ENCODE results near the gene SELENOO.
A peak's percentile ranks its signal among the peaks of the same experiment; 100 is the strongest.

SELENOO gene

DNA sequence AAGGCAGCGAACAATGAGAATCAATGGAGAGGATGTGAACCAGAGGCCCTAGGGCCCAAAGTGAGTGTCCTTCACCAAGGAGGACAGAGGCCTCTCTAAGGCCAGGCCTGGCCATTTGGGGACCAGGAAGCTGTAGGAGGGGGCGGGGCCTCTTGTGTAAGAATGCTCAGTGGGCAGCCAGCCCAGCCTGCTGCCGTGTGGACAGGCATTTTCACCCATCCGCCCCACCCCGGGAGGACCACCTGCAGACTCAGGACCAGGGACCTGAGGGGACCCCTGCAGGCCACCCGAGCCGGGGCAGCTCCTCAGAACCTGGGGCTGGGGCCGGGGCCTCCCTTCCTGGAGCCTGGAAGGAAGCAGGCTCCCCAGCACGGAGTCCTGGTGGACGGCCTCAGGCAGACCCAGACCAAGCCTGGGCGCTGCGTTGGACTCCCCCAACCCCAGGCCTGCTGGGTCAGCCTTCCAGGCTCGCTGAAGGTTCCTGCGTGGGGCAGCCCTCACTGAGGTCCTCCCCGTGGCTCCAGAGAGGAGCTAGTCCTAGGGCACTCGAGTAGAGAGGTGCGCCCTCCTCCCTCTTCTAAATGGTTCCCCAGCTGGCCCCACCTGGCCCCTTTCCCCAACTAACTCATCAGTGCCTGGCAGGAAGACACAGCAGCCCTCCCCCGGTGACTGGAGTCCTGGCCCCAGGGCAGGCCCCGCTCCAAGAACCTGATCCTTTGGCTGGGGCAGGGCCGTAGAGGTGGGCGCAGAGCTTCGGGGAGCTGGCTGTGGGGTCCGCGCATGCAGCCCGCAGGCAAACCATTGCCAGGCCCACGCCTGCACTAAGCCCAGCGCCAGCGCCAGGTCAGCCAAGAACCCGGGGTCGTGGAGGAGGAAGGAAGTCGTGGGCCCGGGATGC lies 16.6 kb upstream of the SELENOO start:
- Histone ChIP-seq H3K27me3 (ENCODE audit: insufficient read depth, poor library complexity, severe bottlenecking) (no peaks in the 10 kb centered on the region), H3K4me3 (ENCODE audit: severe bottlenecking) (no peak overlapping the region), H3K36me3 (ENCODE audit: low read depth) (peaks cover 10% of the 10 kb centered on the region; the same call in 1 of the 2 replicates), H3K9me3 (ENCODE audit: severe bottlenecking) (no peaks in the 10 kb centered on the region), H3K4me1 (ENCODE audit: insufficient read depth, poor library complexity, severe bottlenecking) (peaks cover 7% of the 10 kb centered on the region), H3K27ac (ENCODE audit: poor library complexity, severe bottlenecking) (no peak overlapping the region)
- DNase-seq (ENCODE audit: low spot score) (no peak), ATAC-seq (ENCODE audit: low read depth) (no peak)
- TF ChIP-seq, protein P1, sequence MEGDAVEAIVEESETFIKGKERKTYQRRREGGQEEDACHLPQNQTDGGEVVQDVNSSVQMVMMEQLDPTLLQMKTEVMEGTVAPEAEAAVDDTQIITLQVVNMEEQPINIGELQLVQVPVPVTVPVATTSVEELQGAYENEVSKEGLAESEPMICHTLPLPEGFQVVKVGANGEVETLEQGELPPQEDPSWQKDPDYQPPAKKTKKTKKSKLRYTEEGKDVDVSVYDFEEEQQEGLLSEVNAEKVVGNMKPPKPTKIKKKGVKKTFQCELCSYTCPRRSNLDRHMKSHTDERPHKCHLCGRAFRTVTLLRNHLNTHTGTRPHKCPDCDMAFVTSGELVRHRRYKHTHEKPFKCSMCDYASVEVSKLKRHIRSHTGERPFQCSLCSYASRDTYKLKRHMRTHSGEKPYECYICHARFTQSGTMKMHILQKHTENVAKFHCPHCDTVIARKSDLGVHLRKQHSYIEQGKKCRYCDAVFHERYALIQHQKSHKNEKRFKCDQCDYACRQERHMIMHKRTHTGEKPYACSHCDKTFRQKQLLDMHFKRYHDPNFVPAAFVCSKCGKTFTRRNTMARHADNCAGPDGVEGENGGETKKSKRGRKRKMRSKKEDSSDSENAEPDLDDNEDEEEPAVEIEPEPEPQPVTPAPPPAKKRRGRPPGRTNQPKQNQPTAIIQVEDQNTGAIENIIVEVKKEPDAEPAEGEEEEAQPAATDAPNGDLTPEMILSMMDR (IDR thresholded peaks at IDR 0.05; ENCODE audit: poor library complexity, severe bottlenecking) = no peak

DNA sequence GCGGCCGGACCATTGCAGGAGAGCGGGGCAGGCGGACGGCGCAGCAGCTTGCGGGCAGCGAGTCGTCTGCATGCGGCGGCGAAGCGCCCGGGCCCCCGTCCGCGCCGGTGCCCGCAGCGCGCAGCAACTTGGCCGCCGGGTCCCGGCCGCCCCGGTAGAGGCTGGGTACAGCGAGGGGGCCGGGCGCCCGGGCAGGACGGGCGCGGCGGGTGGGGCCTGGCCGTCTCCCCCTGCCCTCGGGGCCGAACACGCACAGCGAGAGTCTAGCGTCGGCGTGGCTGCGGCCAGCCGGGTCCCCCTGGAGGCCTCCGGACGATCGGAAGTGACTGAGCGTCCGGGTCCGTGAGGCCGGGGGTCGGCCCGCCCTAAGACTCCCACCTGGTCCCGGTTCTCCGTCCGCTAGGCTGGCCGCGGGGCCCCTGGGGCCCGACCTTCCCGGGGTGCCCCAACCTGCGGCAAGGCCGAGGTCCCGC lies 15.9 kb upstream of the SELENOO start:
- Histone ChIP-seq H3K4me3 (ENCODE audit: severe bottlenecking) (peak overlapping the region; percentile 22), H3K4me1 (ENCODE audit: insufficient read depth, poor library complexity, severe bottlenecking) (peaks cover 11% of the 10 kb centered on the region), H3K27ac (ENCODE audit: poor library complexity, severe bottlenecking) (no peak overlapping the region), H3K27me3 (ENCODE audit: insufficient read depth, poor library complexity, severe bottlenecking) (no peaks in the 10 kb centered on the region), H3K9me3 (ENCODE audit: severe bottlenecking) (no peaks in the 10 kb centered on the region), H3K36me3 (ENCODE audit: low read depth) (peaks cover 10% of the 10 kb centered on the region; the same call in 1 of the 2 replicates)
- DNase-seq (ENCODE audit: low spot score) = no peak
- ATAC-seq (ENCODE audit: low read depth) = no peak
- TF ChIP-seq, protein P1 (IDR thresholded peaks at IDR 0.05; ENCODE audit: poor library complexity, severe bottlenecking) = no peak

DNA sequence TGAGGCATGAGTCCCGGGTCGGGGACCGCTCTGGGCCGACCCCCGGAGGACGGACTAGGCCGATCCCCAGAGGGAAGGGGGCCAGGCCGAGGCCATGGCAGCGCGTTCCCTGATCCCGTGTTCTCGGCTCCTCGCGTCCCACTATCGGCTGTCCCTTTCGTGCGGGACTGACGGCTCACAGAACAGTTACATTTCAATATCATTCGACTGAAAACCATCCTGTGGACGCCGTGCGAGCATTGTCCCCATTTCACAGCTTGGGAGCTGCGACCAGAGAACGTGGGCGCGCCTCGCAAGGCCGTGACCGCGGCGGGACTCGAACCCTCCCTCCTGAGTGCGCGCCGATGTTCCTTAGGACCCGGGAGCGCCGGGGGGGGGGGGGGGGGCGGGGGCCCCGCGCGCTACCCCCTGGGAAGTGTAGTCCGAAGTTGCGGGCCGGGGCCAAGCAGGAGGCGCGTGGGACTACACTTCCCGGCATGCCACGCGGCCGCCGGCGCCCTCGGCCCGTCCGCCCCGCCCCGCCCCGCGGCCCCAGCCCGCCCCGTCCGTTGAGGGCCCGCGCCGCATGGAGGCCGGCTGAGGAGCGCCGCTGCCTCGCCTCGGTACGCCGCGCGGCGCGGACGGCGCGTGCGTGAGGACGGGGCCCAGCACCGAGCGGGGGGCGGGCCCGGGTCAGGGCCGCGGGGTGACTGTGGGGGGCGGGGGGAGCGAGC lies 15.3 kb upstream of the SELENOO start, which contains the start of gene TRABD:
TRABD (plus strand) TSS at position 539 of the 713 bp plus-strand sequence. CDS start 7,148 bp downstream, outside the sequence.
- TF ChIP-seq, protein P1 (IDR thresholded peaks at IDR 0.05; ENCODE audit: poor library complexity, severe bottlenecking) = no peak
- Histone ChIP-seq H3K9me3 (ENCODE audit: severe bottlenecking) (no peaks in the 10 kb centered on the region), H3K4me1 (ENCODE audit: insufficient read depth, poor library complexity, severe bottlenecking) (peaks cover 12% of the 10 kb centered on the region), H3K27me3 (ENCODE audit: insufficient read depth, poor library complexity, severe bottlenecking) (no peaks in the 10 kb centered on the region), H3K36me3 (ENCODE audit: low read depth) (peaks cover 10% of the 10 kb centered on the region; the same call in 1 of the 2 replicates), H3K27ac (ENCODE audit: poor library complexity, severe bottlenecking) (peak within 1 kb of the TSS; percentile 73), H3K4me3 (ENCODE audit: severe bottlenecking) (peak within 1 kb of the TSS; percentile 58)
- DNase-seq (ENCODE audit: low spot score) = no peak
- ATAC-seq (ENCODE audit: low read depth) = peak; percentile 43

DNA sequence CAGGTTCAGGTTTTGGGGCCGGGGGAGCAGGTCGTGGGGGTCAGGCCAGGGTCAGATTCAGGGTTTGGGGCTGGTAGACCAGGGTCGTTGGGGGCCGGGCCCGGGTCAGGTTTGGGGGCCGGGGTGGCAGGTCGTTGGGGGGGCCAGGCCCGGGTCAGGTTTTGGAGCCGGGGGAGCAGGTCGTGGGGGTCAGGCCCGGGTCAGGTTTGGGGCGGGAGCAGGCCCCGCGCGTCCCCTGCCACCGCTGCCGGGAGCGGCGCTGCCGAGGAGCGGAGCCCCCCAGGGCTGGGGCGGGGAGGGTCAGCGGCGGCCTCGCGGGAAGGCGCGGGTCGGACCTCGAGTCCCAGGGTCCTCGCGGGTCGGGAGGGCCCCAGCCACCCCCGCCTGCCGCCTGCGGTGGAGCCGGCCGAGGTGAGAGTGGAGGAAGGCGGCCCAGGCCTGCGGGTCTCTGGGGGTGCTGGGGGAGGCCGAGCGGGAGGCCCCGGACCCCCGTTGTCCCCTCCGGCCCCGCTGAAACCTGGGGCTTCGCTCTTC lies 14.6 kb upstream of the SELENOO start:
- H3K9me3 ChIP-seq (ENCODE audit: severe bottlenecking) = no peaks in the 10 kb centered on the region
- no peaks in the 10 kb centered on the region for H3K27me3 ChIP-seq (ENCODE audit: insufficient read depth, poor library complexity, severe bottlenecking)
- peak overlapping the region; percentile 58 for H3K4me3 ChIP-seq (ENCODE audit: severe bottlenecking)
- TF ChIP-seq, protein P1 (IDR thresholded peaks at IDR 0.05; ENCODE audit: poor library complexity, severe bottlenecking) = no peak
- peaks cover 10% of the 10 kb centered on the region; the same call in 1 of the 2 replicates for H3K36me3 ChIP-seq (ENCODE audit: low read depth)
- no peak for DNase-seq (ENCODE audit: low spot score)
- no peak for ATAC-seq (ENCODE audit: low read depth)
- peaks cover 15% of the 10 kb centered on the region for H3K4me1 ChIP-seq (ENCODE audit: insufficient read depth, poor library complexity, severe bottlenecking)
- H3K27ac ChIP-seq (ENCODE audit: poor library complexity, severe bottlenecking) = peak overlapping the region; percentile 73
